ENCODE results near the gene ACAP3.

Gene ACAP3

GRCh38 chr1:1340185-1340584 is 32.5 kb upstream of the ACAP3 start:
- DNase-seq = no peak
- Histone ChIP-seq H3K9me3 (replicated peaks; ENCODE audit: insufficient read depth, low read length) (no peaks in the 10 kb centered on the region), H3K9ac (ENCODE audit: low read length) (no peak overlapping the region), H3K79me2 (ENCODE audit: low read length) (no peaks in the 10 kb centered on the region), H3K4me3 (ENCODE audit: low read length) (no peak overlapping the region), H3K27ac (ENCODE audit: low read length) (no peak overlapping the region), H3F3A (ENCODE audit: insufficient read depth, low read length) (no peaks in the 10 kb centered on the region), H3K36me3 (replicated peaks; ENCODE audit: insufficient read depth, low read length) (no peaks in the 10 kb centered on the region), H2AFZ (ENCODE audit: low read length) (no peak overlapping the region), H3K9me2 (replicated peaks; ENCODE audit: insufficient read depth, low read length) (no peaks in the 10 kb centered on the region), H3K4me1 (ENCODE audit: low read length) (no peaks in the 10 kb centered on the region), H3K4me2 (ENCODE audit: low read depth, low read length) (no peak overlapping the region), H3K27me3 (replicated peaks; ENCODE audit: insufficient read depth, low read length) (no peaks in the 10 kb centered on the region), H4K20me1 (ENCODE audit: insufficient read depth, low read length) (no peaks in the 10 kb centered on the region)
- TF ChIP-seq EZH2phosphoT487 (IDR thresholded peaks at IDR 0.05; ENCODE audit: low read length) (no peak), CTCF (IDR thresholded peaks at IDR 0.05; ENCODE audit: low read length) (no peak), EZH2 (optimal IDR thresholded peaks at IDR 0.05; ENCODE audit: low read depth, low read length) (no peak)

- Histone ChIP-seq H4K20me1 (ENCODE audit: insufficient read depth, low read length) (no peaks in the 10 kb centered on the region), H3K9me3 (replicated peaks; ENCODE audit: insufficient read depth, low read length) (no peaks in the 10 kb centered on the region)
Measured at GRCh38 chr1:1338278-1338677, 30.5 kb upstream of the ACAP3 start.

GRCh38 chr1:1337793-1338147 is 30.0 kb upstream of the ACAP3 start:
- no peaks in the 10 kb centered on the region for H3K9me3 ChIP-seq (replicated peaks; ENCODE audit: insufficient read depth, low read length)
- H4K20me1 ChIP-seq (ENCODE audit: insufficient read depth, low read length) = no peaks in the 10 kb centered on the region
- no peak overlapping the region for H3K27ac ChIP-seq (ENCODE audit: low read length)
- H3K27me3 ChIP-seq (replicated peaks; ENCODE audit: insufficient read depth, low read length) = no peaks in the 10 kb centered on the region
- H3K9me2 ChIP-seq (replicated peaks; ENCODE audit: insufficient read depth, low read length) = no peaks in the 10 kb centered on the region
- no peak overlapping the region for H3K4me2 ChIP-seq (ENCODE audit: low read depth, low read length)
- no peaks in the 10 kb centered on the region for H3K4me1 ChIP-seq (ENCODE audit: low read length)
- DNase-seq = no peak
- H3K79me2 ChIP-seq (ENCODE audit: low read length) = no peaks in the 10 kb centered on the region
- H3K36me3 ChIP-seq (replicated peaks; ENCODE audit: insufficient read depth, low read length) = no peaks in the 10 kb centered on the region
- H3F3A ChIP-seq (ENCODE audit: insufficient read depth, low read length) = no peaks in the 10 kb centered on the region
- TF ChIP-seq EZH2 (optimal IDR thresholded peaks at IDR 0.05; ENCODE audit: low read depth, low read length) (no peak), CTCF (IDR thresholded peaks at IDR 0.05; ENCODE audit: low read length) (no peak), EZH2phosphoT487 (IDR thresholded peaks at IDR 0.05; ENCODE audit: low read length) (no peak)
- H3K9ac ChIP-seq (ENCODE audit: low read length) = no peak overlapping the region
- no peak overlapping the region for H3K4me3 ChIP-seq (ENCODE audit: low read length)
- no peak overlapping the region for H2AFZ ChIP-seq (ENCODE audit: low read length)

More at GRCh38 chr1:1338278-1338677, 30.5 kb upstream of the ACAP3 start:
- Histone ChIP-seq H3K9ac (ENCODE audit: low read length) (no peak overlapping the region), H3K9me2 (replicated peaks; ENCODE audit: insufficient read depth, low read length) (no peaks in the 10 kb centered on the region), H3K27ac (ENCODE audit: low read length) (no peak overlapping the region), H3F3A (ENCODE audit: insufficient read depth, low read length) (no peaks in the 10 kb centered on the region), H3K36me3 (replicated peaks; ENCODE audit: insufficient read depth, low read length) (no peaks in the 10 kb centered on the region), H3K79me2 (ENCODE audit: low read length) (no peaks in the 10 kb centered on the region), H3K4me2 (ENCODE audit: low read depth, low read length) (no peak overlapping the region), H3K4me1 (ENCODE audit: low read length) (no peaks in the 10 kb centered on the region), H3K4me3 (ENCODE audit: low read length) (no peak overlapping the region), H3K27me3 (replicated peaks; ENCODE audit: insufficient read depth, low read length) (no peaks in the 10 kb centered on the region), H2AFZ (ENCODE audit: low read length) (no peak overlapping the region)
- TF ChIP-seq EZH2phosphoT487 (IDR thresholded peaks at IDR 0.05; ENCODE audit: low read length) (no peak), CTCF (IDR thresholded peaks at IDR 0.05; ENCODE audit: low read length) (no peak), EZH2 (optimal IDR thresholded peaks at IDR 0.05; ENCODE audit: low read depth, low read length) (no peak)
- no peak for DNase-seq

Measured in MM.1S (cell line).